ENCODE data around the gene SRPK3.
A peak's percentile ranks its signal among the peaks of the same experiment; 100 is the strongest.
"Not testable (repeated sequence)": the region's sequence is repeated elsewhere in the genome, so short reads cannot be mapped to it uniquely, and the experiment has no call there.

Gene SRPK3

GRCh38 chrX:153805436-153805835 is 24.6 kb downstream of the SRPK3 start:
- DNase-seq (ENCODE audit: low read depth in 2 of 2) = no peak

GRCh38 chrX:153806999-153807575 is 26.2 kb downstream of the SRPK3 start:
- DNase-seq (ENCODE audit: low read depth in 2 of 2) = no peak

GRCh38 chrX:153807976-153808375 is 27.1 kb downstream of the SRPK3 start:
- no peak for DNase-seq (ENCODE audit: low read depth in 2 of 2)

- DNase-seq (ENCODE audit: low read depth in 2 of 2) = no peak
These were observed 31.4 kb downstream of the SRPK3 start for GRCh38 chrX:153812220-153812619.

DNA sequence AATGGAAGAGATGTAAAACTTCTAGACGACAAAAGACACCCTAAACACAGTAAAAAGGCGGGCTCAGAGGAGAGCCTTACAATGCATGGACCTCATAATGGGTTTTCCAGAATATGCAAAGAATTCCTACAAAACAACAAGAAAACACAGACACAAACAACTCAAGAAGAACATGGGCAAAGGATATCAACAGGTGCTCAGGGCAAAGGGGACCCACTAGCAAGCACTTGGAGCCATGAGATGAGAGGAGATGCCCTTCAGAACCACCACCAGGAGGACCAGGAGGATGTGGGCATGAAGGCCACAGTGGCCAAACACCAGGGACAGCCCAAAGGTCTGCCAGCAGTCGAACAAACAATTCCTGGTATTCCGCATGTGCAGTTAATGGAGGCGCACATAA is 32.3 kb downstream of the SRPK3 start:
- no peak for DNase-seq (ENCODE audit: low read depth in 2 of 2)

- DNase-seq (ENCODE audit: low read depth in 2 of 2) = no peak
These were observed 33.9 kb downstream of the SRPK3 start for GRCh38 chrX:153814591-153815315.

DNA sequence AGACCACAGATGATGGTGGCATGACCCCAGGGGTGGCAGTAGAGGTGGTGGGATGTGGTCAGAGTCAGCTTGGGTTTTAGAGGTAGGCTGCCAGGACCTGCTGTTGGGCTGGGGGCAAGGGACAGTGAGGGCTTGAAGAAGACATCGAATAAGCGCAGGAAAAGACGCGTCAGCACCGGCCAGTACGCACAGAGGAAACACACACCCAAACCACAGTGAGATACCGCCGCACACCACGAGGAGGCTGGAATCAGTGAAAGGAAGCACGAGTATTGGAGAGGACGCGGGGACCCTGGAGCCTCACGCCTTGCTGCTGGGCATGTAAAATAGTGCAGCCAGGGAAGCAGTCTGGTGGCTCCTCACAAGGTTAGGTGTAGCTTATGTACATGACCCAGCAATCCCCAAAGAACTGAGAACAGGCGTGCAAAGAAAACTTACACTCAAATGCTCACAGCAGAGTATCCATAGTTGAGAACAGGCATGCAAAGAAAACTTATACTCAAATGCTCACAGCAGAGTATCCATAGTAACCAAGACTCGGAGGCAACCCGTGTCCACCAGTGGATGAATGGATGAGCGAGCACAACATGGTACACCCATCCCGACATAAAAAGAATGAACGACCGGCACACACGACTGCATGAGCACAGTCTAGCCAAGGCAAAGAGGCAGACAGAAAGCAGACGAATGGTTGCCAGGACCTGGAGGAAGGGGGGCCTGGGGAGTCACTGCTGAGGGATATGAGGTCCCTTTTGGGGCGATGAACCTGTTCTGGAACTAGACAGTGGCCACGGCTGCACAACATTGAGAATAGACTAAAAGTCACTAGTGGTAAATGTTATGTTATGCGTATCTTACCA is 36.2 kb downstream of the SRPK3 start:
- no peak for DNase-seq (ENCODE audit: low read depth in 2 of 2)

GRCh38 chrX:153818064-153818463 is 37.2 kb downstream of the SRPK3 start:
- not testable (repeated sequence) for DNase-seq (ENCODE audit: low read depth in 2 of 2)

DNA sequence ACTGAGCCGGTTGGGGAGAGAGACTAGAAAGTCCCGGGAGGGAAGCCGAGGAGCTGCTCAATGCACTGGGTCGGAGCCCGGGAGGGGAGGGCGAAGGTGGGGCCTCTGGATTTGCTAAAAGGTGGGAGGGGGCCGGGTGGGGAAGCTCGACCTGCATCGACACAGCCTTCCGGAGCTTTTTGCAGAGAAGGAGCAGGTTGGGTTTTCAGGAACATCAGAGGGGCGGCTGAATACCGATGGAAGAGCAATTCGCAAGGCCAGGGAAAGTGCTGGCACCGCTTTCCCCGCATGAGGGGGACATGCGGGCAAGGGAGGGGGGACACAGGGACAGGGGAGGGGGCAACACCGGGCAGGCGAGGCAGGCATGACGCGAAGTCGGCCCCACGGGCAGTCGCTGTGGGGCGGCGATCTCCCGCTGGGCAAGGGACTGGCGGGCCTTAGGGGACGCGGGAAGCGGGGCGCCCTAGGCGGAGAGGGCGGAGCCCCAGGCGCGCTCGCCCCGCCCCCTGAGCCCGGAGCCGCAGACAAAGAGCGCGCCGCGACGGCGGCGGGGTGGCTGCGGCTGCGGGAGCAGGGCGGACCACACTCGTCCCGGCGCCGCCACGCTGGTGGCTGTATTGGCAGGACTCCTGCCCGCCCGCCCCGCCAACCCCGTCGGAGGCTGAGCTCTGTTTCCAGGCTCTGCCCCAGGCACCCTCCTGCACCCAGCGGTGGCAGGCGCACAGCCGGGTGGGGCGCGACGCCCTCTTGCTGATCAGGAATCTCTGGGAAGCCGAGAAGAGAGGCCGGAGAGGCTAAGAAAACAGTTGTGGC is 37.9 kb downstream of the SRPK3 start:
- peak; percentile 23 to 54 for DNase-seq (ENCODE audit: low read depth in 2 of 2)

GRCh38 chrX:153819384-153820040 is 38.7 kb downstream of the SRPK3 start:
- DNase-seq (ENCODE audit: low read depth in 2 of 2) = no peak

- DNase-seq (ENCODE audit: low read depth in 2 of 2) = no peak
These were observed 39.8 kb downstream of the SRPK3 start for GRCh38 chrX:153820601-153821000.

DNA sequence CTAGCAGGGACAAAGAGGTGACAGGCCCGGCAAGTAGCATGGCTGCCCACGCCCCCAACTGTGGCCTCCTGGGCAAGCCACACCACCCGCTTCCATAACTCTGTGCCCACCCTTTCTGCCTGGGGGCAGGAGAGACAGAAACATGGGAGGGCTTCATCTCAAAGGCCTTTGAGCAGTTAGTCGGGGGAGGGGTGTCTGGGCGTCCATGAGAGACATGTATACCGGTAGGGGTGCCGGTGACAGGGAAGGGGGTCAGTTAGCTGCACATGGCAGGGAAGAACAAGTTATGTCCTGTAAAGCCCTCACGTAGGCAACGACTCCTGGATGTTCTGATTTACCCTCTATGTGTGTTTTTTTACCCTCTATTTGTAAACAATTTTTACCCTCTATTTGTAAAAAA is 40.2 kb downstream of the SRPK3 start:
- no peak for DNase-seq (ENCODE audit: low read depth in 2 of 2)

DNA sequence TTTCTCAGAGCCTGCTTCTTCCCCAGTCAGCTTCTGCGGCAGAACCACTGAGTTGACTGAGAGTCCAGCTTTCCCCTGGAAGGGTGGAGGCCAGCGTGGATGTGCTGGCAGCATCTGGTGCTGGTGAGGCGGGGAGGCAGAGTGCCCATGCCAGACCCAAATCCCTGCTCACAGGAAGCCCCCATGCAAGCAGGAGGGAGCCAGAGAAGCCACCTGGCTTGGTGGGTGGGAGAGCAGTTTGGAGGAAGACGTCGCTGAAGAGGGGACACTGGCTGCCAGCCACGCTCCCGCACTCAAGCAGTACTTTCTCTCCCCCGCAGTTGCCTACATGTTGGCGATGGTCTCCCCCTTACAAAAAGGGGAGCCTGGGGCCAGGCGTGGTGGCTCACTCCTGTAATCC is 43.5 kb downstream of the SRPK3 start:
- no peak for DNase-seq (ENCODE audit: low read depth in 2 of 2)

- DNase-seq (ENCODE audit: low read depth in 2 of 2) = no peak
These were observed 44.2 kb downstream of the SRPK3 start for GRCh38 chrX:153825042-153825441.

DNA sequence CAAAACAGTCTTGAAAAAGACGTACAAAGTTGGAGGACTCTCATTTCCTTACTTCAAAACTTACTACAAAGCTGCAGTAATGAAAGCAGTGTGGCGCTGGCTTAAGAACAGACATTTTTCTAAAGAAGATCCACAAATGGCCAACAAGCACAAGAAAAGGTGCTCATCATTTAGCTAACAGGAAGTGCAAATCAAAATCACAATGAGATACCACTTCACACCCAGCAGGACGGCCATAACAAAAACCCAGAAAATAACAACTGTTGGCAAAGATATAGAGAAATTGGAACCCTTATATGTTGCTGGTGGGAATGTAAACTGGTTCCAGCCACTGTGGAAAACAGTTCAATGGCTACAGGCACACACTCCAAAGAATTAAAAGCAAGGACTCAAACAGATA is 46.2 kb downstream of the SRPK3 start:
- DNase-seq (ENCODE audit: low read depth in 2 of 2) = no peak

DNA sequence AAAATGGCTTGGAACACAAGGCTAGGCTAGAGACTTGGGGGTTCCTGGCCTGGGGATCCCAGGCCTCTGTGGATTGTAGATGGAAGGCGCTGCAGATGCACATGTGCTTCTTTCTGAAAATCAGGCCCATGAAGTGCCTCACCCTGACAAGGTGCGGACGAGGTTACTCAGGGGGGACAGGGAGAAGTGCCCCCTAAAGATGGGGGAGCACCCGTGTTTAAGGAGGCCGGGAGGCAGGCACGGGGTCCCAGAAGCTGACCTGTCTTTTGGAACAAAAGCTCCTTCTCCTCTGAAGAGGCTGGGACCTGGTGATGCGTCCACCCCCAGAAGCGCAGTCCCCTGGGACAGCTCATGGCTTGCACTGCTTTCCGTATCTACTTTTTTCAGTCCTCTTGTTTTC is 47.1 kb downstream of the SRPK3 start:
- no peak for DNase-seq (ENCODE audit: low read depth in 2 of 2)

GRCh38 chrX:153828308-153828707 is 47.5 kb downstream of the SRPK3 start:
- DNase-seq (ENCODE audit: low read depth in 2 of 2) = no peak

DNA sequence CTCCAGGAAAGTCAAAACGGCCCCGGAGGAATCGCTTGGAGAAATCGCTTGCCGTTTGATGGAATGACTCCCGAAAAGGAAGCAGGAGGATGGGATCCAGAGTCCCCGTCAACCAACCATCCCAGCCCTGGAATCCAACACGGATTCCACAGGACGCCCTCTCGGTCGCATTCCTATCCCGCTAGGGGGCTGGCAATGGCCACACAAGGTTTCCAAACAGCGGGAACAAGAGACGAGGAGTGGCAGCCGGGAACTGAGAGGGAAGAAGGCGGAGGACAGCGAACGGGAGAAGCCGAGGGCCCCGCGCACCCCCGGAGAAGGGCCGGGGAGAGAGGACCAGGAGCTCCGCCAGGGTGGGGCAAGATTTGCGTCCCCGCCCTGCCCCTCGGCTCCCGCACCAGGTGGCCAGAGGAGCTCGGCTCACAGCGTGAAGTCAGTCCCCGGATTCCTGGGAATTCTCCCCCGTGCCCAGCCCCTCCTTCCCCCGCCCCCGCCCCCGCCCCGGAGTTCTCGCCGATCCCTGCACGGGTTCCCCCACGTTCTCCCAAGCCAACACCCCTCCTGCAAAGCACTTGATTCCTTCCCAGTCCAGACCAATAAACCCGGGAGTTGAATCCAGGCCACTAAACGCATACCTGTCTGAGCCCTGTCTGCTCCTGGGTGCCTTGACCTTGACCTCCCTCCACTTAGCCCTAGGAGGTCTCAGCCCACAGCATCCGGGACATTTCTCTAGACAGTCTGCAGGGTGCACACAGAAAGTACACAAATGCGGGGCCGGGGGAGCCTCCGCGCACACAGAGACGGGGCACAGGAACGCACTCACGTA is 48.1 kb downstream of the SRPK3 start:
- DNase-seq (ENCODE audit: low read depth in 2 of 2) = no peak

GRCh38 chrX:153829549-153829798 is 48.6 kb downstream of the SRPK3 start:
- DNase-seq (ENCODE audit: low read depth in 2 of 2) = no peak

DNA sequence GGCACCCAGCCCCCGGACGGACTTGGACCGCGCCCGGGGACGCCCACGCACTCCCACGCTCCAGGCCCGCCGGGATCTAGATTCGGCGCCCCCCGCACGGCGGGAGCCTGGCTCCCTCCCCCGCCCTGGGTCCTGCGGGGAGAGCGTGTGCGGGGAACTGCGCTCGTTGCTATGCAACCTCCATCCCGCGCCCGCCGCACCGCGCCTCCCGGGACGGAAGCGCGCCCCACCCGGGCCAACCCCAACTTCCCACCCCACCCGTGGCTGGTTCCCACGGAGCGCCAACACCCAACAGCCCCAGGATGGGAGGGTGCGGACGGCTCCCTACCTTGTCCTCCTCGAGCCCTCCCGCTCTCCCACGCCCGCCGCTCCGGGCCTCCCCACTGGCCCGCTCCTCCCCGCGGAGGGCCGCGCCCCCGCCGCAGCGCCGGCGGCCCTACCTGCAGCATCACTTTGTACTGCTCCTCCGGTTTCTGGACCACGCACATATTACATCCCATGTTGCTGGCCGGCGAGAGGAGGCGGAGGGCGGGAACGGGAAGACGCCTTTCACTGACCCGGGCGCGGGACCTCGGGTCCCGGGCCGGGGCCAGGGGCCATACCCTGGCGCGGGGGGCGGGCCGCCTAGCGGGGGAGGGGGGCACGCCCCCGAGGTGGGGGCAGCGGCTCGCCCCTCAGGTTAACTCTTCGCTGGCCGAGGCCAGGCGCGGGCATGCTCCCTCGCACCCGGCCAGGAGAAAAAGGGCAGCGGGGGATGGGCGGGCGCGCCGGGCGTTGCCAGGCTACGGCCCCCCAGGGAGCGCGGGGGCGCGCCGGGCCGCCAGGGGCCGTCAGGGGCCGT is 49.2 kb downstream of the SRPK3 start, which contains the start of gene PDZD4:
Gene PDZD4 (minus strand): TSS at position 746 of the 841 bp plus-strand sequence. CDS start 246 bp downstream, at position 500.
- no peak for DNase-seq (ENCODE audit: low read depth in 2 of 2)
